Measurements from ENCODE around the gene FBXL20. TPM values are rescaled to one million over a fixed set of nuclear protein-coding genes. Genes with fewer than 3 reads are reported as not detected.
"Not testable (repeated sequence)": the region's sequence is repeated elsewhere in the genome, so short reads cannot be mapped to it uniquely, and the experiment has no call there.

Gene FBXL20
- total RNA-seq, 1 donor: 20.3 TPM

GRCh38 chr17:39284685-39285084 lies 116.7 kb downstream of the FBXL20 start:
- Histone ChIP-seq H3K27me3 (ENCODE audit: insufficient read depth, low read length) (no peaks in the 10 kb centered on the region), H3K36me3 (ENCODE audit: insufficient read depth, low read length) (no peaks in the 10 kb centered on the region), H3K4me2 (ENCODE audit: insufficient read depth, low read length) (no peak overlapping the region), H3K4me1 (ENCODE audit: insufficient read depth, low read length) (peaks cover 23% of the 10 kb centered on the region), H3K4me3 (ENCODE audit: insufficient read depth, low read length) (no peak overlapping the region), H3K27ac (ENCODE audit: low read depth, low read length) (no peak overlapping the region), H2AFZ (ENCODE audit: low read length) (no peak overlapping the region), H4K20me1 (ENCODE audit: insufficient read depth, low read length) (no peaks in the 10 kb centered on the region), H3K79me2 (ENCODE audit: insufficient read depth, low read length) (no peaks in the 10 kb centered on the region), H3K9me3 (ENCODE audit: low read depth, low read length) (no peaks in the 10 kb centered on the region)
- TF ChIP-seq CTCF (IDR thresholded peaks at IDR 0.05; ENCODE audit: extremely low read depth, low read depth, low read length): no peak
- no peak for DNase-seq (ENCODE audit: insufficient read length, low spot score, missing footprints)

GRCh38 chr17:39283896-39284295 lies 117.5 kb downstream of the FBXL20 start:
- no peaks in the 10 kb centered on the region for H3K27me3 ChIP-seq (ENCODE audit: insufficient read depth, low read length)
- H3K4me3 ChIP-seq (ENCODE audit: insufficient read depth, low read length): no peak overlapping the region
- H3K27ac ChIP-seq (ENCODE audit: low read depth, low read length): no peak overlapping the region
- H3K79me2 ChIP-seq (ENCODE audit: insufficient read depth, low read length): no peaks in the 10 kb centered on the region
- DNase-seq (ENCODE audit: insufficient read length, low spot score, missing footprints): no peak
- peaks cover 23% of the 10 kb centered on the region for H3K4me1 ChIP-seq (ENCODE audit: insufficient read depth, low read length)
- H3K36me3 ChIP-seq (ENCODE audit: insufficient read depth, low read length): no peaks in the 10 kb centered on the region
- no peaks in the 10 kb centered on the region for H3K9me3 ChIP-seq (ENCODE audit: low read depth, low read length)
- no peak overlapping the region for H2AFZ ChIP-seq (ENCODE audit: low read length)
- H3K4me2 ChIP-seq (ENCODE audit: insufficient read depth, low read length): no peak overlapping the region
- no peak for TF ChIP-seq CTCF (IDR thresholded peaks at IDR 0.05; ENCODE audit: extremely low read depth, low read depth, low read length)
- no peaks in the 10 kb centered on the region for H4K20me1 ChIP-seq (ENCODE audit: insufficient read depth, low read length)

DNA sequence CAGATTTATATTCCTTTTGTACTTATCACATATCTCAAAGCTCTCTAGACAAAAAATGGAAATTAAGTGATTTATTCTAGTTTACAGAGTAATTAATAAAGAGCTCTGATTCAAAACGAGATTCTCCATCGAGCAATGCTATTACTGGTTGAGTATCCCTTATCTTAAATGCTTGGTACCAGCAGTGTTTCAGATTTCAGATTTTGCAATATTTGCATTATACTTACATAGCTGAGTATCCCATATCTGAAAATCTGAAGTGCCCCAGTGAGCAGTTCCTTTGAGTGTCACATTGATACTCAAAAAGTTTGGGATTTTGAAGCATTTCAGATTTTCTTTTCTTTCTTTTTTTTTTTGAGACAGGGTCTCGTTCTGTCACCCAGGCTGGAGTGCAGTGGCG lies 118.3 kb downstream of the FBXL20 start:
- Histone ChIP-seq H3K4me2 (ENCODE audit: insufficient read depth, low read length) (no peak overlapping the region), H3K9me3 (ENCODE audit: low read depth, low read length) (no peaks in the 10 kb centered on the region), H3K36me3 (ENCODE audit: insufficient read depth, low read length) (no peaks in the 10 kb centered on the region), H3K79me2 (ENCODE audit: insufficient read depth, low read length) (no peaks in the 10 kb centered on the region), H2AFZ (ENCODE audit: low read length) (no peak overlapping the region), H3K27me3 (ENCODE audit: insufficient read depth, low read length) (no peaks in the 10 kb centered on the region), H3K27ac (ENCODE audit: low read depth, low read length) (no peak overlapping the region), H3K4me3 (ENCODE audit: insufficient read depth, low read length) (no peak overlapping the region), H3K4me1 (ENCODE audit: insufficient read depth, low read length) (peaks cover 23% of the 10 kb centered on the region), H4K20me1 (ENCODE audit: insufficient read depth, low read length) (no peaks in the 10 kb centered on the region)
- DNase-seq (ENCODE audit: insufficient read length, low spot score, missing footprints): no peak
- no peak for TF ChIP-seq CTCF (IDR thresholded peaks at IDR 0.05; ENCODE audit: extremely low read depth, low read depth, low read length)

DNA sequence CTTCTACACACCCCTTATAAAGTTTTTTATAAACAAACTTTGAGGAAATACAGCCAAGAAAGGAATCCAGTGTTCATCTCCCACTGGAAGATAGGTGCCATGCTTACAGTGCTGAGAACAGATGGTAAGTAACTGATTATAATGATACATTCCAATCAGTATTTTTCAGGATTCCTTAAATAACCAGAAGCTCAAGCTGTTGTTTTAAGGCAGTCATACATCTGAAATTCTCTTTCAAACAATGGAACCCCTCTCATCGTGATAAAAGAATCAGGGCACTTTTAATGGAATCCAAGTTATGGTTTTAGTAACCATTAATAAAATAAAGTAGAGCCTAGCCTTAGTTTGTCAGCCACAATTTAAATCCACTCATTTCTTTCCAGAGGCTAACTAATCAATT lies 119.6 kb downstream of the FBXL20 start:
- Histone ChIP-seq H3K9me3 (ENCODE audit: low read depth, low read length) (no peaks in the 10 kb centered on the region), H3K4me3 (ENCODE audit: insufficient read depth, low read length) (no peak overlapping the region), H3K4me1 (ENCODE audit: insufficient read depth, low read length) (peaks cover 23% of the 10 kb centered on the region), H4K20me1 (ENCODE audit: insufficient read depth, low read length) (no peaks in the 10 kb centered on the region), H3K27me3 (ENCODE audit: insufficient read depth, low read length) (no peaks in the 10 kb centered on the region), H3K79me2 (ENCODE audit: insufficient read depth, low read length) (no peaks in the 10 kb centered on the region), H3K36me3 (ENCODE audit: insufficient read depth, low read length) (no peaks in the 10 kb centered on the region), H3K27ac (ENCODE audit: low read depth, low read length) (peak overlapping the region; percentile 79), H2AFZ (ENCODE audit: low read length) (no peak overlapping the region), H3K4me2 (ENCODE audit: insufficient read depth, low read length) (peak overlapping the region; percentile 38)
- peak; percentile 73 for DNase-seq (ENCODE audit: insufficient read length, low spot score, missing footprints)
- TF ChIP-seq CTCF (IDR thresholded peaks at IDR 0.05; ENCODE audit: extremely low read depth, low read depth, low read length): no peak

GRCh38 chr17:39278246-39278645 lies 123.2 kb downstream of the FBXL20 start:
- not testable (repeated sequence) for H3K27me3 ChIP-seq (ENCODE audit: insufficient read depth, low read length); H3K27ac ChIP-seq (ENCODE audit: low read depth, low read length); DNase-seq (ENCODE audit: insufficient read length, low spot score, missing footprints); H3K4me2 ChIP-seq (ENCODE audit: insufficient read depth, low read length); H4K20me1 ChIP-seq (ENCODE audit: insufficient read depth, low read length); H2AFZ ChIP-seq (ENCODE audit: low read length); H3K79me2 ChIP-seq (ENCODE audit: insufficient read depth, low read length); H3K9me3 ChIP-seq (ENCODE audit: low read depth, low read length); H3K4me3 ChIP-seq (ENCODE audit: insufficient read depth, low read length); H3K36me3 ChIP-seq (ENCODE audit: insufficient read depth, low read length)
- peaks cover 23% of the 10 kb centered on the region for H3K4me1 ChIP-seq (ENCODE audit: insufficient read depth, low read length)
